Ovary (tissue), 9 donors: ENCODE results near the gene SLC39A11. TPM values are rescaled to one million over a fixed set of nuclear protein-coding genes. Genes with fewer than 3 reads are reported as not detected.
"Not testable (repeated sequence)": the region's sequence is repeated elsewhere in the genome, so short reads cannot be mapped to it uniquely, and the experiment has no call there.

ENCODE experiments used
- DNase-seq, 5 donors: peaks; one replicate each; pipeline ENCODE4 v3.0.0-alpha.2; 2019 to 2020
- H3K27ac ChIP-seq, 2 donors: fragments of 200-600 bp; one replicate each; pipeline versions ENCODE4 v1.5.1 to v1.8.0; 2019 to 2022
- H3K27me3 ChIP-seq: fragments of 200-600 bp; one replicate; pipeline ENCODE4 v1.8.0; 2022
- H3K36me3 ChIP-seq: fragments of 200-600 bp; sonication (generic); one replicate; pipeline ENCODE4 v1.5.1; 2019
- H3K4me1 ChIP-seq: one replicate; pipeline ENCODE4 v1.8.1; 2013; ENCODE audit warnings: mild to moderate bottlenecking, moderate library complexity; ENCODE audit not compliant: insufficient read depth
- H3K4me3 ChIP-seq: fragments of 200-600 bp; sonication (generic); one replicate; pipeline ENCODE4 v1.5.1; 2017
- H3K9me3 ChIP-seq, 2 donors: fragments of 200-600 bp in 1 of 2; sonication (generic) in 1 of 2; one replicate each; pipeline versions ENCODE4 v1.5.1 to v1.8.1; 2013 to 2019; ENCODE audit warnings: mild to moderate bottlenecking in 1 of 2, moderate library complexity in 1 of 2
- EP300 ChIP-seq: sonication (generic); formaldehyde crosslinking; IDR thresholded peaks from one replicate; pipeline ENCODE4 v1.6.1; 2017; ENCODE audit warnings: antibody characterized with exemption
- POLR2A ChIP-seq: fragments of 450-650 bp; IDR thresholded peaks from one replicate; pipeline ENCODE4 v1.6.1; 2017; ENCODE audit warnings: antibody characterized with exemption, mild to moderate bottlenecking, moderate library complexity
- WGBS, 3 donors: extraction: QIAGEN DNeasy Blood & Tissue Kit in 1 of 3; methylation state at CpG; one replicate each; pipeline versions ENCODE4 v1.1.5 to v1.1.7; 2013 to 2017; 5-methylcytosine and 5-hydroxymethylcytosine counted together
- intact Hi-C, 4 donors: fragments of 100-400 bp; cut with DNase I; formaldehyde crosslinking; loops; one replicate each; pipeline versions ENCODE4 v1.11.0 to v1.15.1; 2022 to 2023
- polyA plus RNA-seq, 2 donors: library from polyadenylated mRNA; stranded (reverse); fragments of 200-250 nt in 1 of 2; fragments of 350-450 nt in 1 of 2; fragmentation: Illumina TruSeq in 1 of 2; extraction: RNeasy Lipid Tissue Mini Kit (QIAGEN cat#74804) in 1 of 2; gene quantifications; one replicate each; pipeline ENCODE4 v1.2.3, GENCODE V29; 2013 to 2014
- total RNA-seq, 7 donors: library from RNA; depleted of rRNA in 2 of 7; stranded (reverse); fragments of >200 nt in 2 of 7; fragmentation: NEBNext Ultra II Directional in 3 of 7; extraction: Animal tissue kit (Norgen Biotek cat#: 25700) in 3 of 7; gene quantifications; one replicate each; pipeline versions ENCODE4 v1.1.0 to v1.2.4, GENCODE V29; 2016 to 2023
- TF ChIP-seq, protein P1 (sequence below), 3 donors: fragments of 450-650 bp in 2 of 3; fragments of 200-600 bp in 1 of 3; IDR thresholded peaks; one replicate each; pipeline versions ENCODE4 v1.5.1 to v1.8.0; 2016 to 2022; ENCODE audit warnings: antibody characterized with exemption in 3 of 3, mild to moderate bottlenecking in 1 of 3
- donor health status: DM: no; HTN: no; CAD: no; lungs with moderate emphysema.
- donor health status: DM: no; HTN: no; CAD: no.
- donor health status: Bipolar disorder and iron deficiency.
- donor health status: DM: yes; HTN: yes; CAD: no.
- donor health status: DM: no; HTN: no; CAD: no.
- donor health status: DM: yes; HTN: yes; CAD: no.

Gene SLC39A11
- total and polyA plus RNA-seq, 9 donors, result 4.0 to 21.2 (median 10.1) TPM

- no peak for DNase-seq
- 80 to 86% (median 82%) methylated on average over 9 of the region's 9 CpGs for WGBS, 3 donors
- Histone ChIP-seq H3K27ac (no peak overlapping the region), H3K27me3 (no peaks in the 10 kb centered on the region), H3K36me3 (no peaks in the 10 kb centered on the region), H3K9me3 (no peaks in the 10 kb centered on the region), H3K4me3 (no peak overlapping the region), H3K4me1 (no peaks in the 10 kb centered on the region)
- intact Hi-C loops, result no loop called here
- TF ChIP-seq, protein P1, sequence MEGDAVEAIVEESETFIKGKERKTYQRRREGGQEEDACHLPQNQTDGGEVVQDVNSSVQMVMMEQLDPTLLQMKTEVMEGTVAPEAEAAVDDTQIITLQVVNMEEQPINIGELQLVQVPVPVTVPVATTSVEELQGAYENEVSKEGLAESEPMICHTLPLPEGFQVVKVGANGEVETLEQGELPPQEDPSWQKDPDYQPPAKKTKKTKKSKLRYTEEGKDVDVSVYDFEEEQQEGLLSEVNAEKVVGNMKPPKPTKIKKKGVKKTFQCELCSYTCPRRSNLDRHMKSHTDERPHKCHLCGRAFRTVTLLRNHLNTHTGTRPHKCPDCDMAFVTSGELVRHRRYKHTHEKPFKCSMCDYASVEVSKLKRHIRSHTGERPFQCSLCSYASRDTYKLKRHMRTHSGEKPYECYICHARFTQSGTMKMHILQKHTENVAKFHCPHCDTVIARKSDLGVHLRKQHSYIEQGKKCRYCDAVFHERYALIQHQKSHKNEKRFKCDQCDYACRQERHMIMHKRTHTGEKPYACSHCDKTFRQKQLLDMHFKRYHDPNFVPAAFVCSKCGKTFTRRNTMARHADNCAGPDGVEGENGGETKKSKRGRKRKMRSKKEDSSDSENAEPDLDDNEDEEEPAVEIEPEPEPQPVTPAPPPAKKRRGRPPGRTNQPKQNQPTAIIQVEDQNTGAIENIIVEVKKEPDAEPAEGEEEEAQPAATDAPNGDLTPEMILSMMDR (IDR thresholded peaks at IDR 0.05), result no peak
Measured at GRCh38 chr17:72898725-72899124, 193.8 kb downstream of the SLC39A11 start.

DNA sequence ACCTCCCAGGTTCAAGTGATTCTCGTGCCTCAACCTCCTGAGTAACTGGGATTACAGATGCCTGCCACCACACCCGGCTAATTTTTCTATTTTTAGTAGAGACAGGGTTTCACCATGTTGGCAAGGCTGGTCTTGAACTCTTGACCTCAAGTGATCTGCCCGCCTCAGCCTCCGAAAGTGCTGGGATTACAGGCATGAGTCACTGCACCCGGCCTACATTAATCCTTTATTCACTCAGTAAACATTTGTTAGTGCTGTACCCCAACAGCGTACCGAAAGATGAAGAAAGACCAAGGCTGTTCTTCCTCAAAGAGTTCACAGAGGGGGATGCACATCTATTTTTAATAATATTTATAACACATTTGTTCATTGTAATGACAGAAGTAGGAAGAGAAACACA is 196.2 kb downstream of the SLC39A11 start:
- WGBS, 3 donors, result 88 to 94% (median 93%) methylated on average over 7 of the region's 7 CpGs
- H3K36me3 ChIP-seq, H3K4me1 ChIP-seq, H3K27ac ChIP-seq, DNase-seq, H3K9me3 ChIP-seq, intact Hi-C loops, H3K27me3 ChIP-seq, H3K4me3 ChIP-seq: not testable (repeated sequence)

DNA sequence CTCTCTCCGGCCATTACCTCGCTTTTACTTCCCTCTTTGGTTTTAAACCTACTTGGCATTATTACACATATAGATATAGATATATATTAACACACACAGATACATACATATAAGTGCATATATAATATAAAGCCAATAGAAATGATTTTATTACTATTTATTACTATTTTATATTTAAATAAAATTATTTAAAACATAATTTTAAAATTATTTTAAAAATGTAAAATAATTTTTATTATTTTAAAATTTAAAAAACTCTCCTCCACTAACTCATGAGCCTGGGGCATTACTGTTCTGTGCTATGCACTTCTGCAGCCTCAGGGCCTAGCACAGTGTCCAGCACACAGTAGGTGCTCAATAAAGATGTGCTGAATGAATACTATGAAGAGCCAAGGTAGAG is 200.9 kb downstream of the SLC39A11 start:
- Histone ChIP-seq H3K4me1 (no peaks in the 10 kb centered on the region), H3K36me3 (no peaks in the 10 kb centered on the region), H3K27me3 (no peaks in the 10 kb centered on the region), H3K27ac (no peak overlapping the region), H3K4me3 (no peak overlapping the region), H3K9me3 (no peaks in the 10 kb centered on the region)
- 95 to 96% (median 95%) methylated on average over 2 of the region's 2 CpGs for WGBS, 3 donors
- DNase-seq, result no peak
- TF ChIP-seq, protein P1 (IDR thresholded peaks at IDR 0.05), result no peak
- TF ChIP-seq EP300, result no peak
- no peak for TF ChIP-seq POLR2A
- intact Hi-C loops, result no loop called here

GRCh38 chr17:72890711-72891110 is 201.8 kb downstream of the SLC39A11 start:
- no peaks in the 10 kb centered on the region for H3K27me3 ChIP-seq
- H3K27ac ChIP-seq, result no peak overlapping the region
- H3K9me3 ChIP-seq, result no peaks in the 10 kb centered on the region
- WGBS, 3 donors, result 88 to 96% (median 89%) methylated on average over 2 of the region's 2 CpGs
- intact Hi-C loops, result no loop called here
- no peaks in the 10 kb centered on the region for H3K4me1 ChIP-seq
- DNase-seq, result no peak
- H3K36me3 ChIP-seq, result no peaks in the 10 kb centered on the region
- no peak overlapping the region for H3K4me3 ChIP-seq
- TF ChIP-seq, protein P1 (IDR thresholded peaks at IDR 0.05), result no peak
- TF ChIP-seq POLR2A (no peak), EP300 (no peak)

DNA sequence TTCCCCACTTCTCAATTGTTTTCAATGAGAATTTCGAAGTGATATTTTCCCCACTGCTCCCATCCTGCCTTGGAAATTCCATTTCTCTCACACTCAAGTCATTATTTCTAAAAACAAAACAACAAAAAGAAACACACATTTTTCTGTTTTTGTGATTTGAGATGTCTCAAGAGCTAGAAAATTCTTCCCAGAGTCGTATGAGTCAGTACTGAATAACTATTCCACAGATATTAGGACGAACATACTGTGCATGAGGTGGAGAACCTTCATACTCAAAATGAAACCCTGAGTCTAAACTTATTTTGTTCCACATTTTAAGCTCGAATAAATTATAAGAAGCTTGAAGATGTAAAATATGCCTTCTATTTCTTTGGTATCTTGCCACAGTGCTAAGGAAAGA is 204.6 kb downstream of the SLC39A11 start:
- Histone ChIP-seq H3K27ac (no peak overlapping the region), H3K9me3 (no peaks in the 10 kb centered on the region), H3K4me3 (no peak overlapping the region), H3K27me3 (no peaks in the 10 kb centered on the region), H3K36me3 (no peaks in the 10 kb centered on the region), H3K4me1 (no peaks in the 10 kb centered on the region)
- no peak for TF ChIP-seq POLR2A
- TF ChIP-seq EP300, result no peak
- TF ChIP-seq, protein P1 (IDR thresholded peaks at IDR 0.05), result no peak
- DNase-seq, result no peak
- WGBS, 3 donors, result 61 to 68% (median 63%) methylated on average over 4 of the region's 4 CpGs
- intact Hi-C loops, result no loop called here
